Upper lobe of left lung (tissue), 4 donors: ENCODE measurements around the gene IL6ST.

Experiments
- CTCF ChIP-seq, 6 experiments: fragments of 450-650 bp in 4 of 6; fragments of 200-600 bp in 2 of 6; sonication (generic) in 2 of 6; IDR thresholded peaks; one replicate each; pipeline ENCODE4 v1.5.1; 2016 to 2019; ENCODE audit warnings: antibody characterized with exemption in 6 of 6
- POLR2A ChIP-seq, 4 donors: fragments of 450-650 bp; IDR thresholded peaks; one replicate each; pipeline ENCODE4 v1.5.1; 2016 to 2017; ENCODE audit warnings: antibody characterized with exemption in 4 of 4, mild to moderate bottlenecking in 2 of 4

- no peak for TF ChIP-seq CTCF (IDR thresholded peaks at IDR 0.05)
- TF ChIP-seq POLR2A (IDR thresholded peaks at IDR 0.05): no peak
Measured at GRCh38 chr5:55969956-55970355, 24.8 kb downstream of the IL6ST start.
